ENCODE measurements around the gene VPS45. TPM values are rescaled to one million over a fixed set of nuclear protein-coding genes. Genes with fewer than 3 reads are reported as not detected.

VPS45 gene
- total and polyA plus RNA-seq, 2 of the 13 experiments (the other 11 are each of a cell fraction or from before 2014, with no cell fraction given) = 15.2 to 25.2 TPM

- no peak for TF ChIP-seq PBX2 (CRISPR knock-in tag; IDR thresholded peaks at IDR 0.05)
- TF ChIP-seq GMEB1 (CRISPR knock-in tag; IDR thresholded peaks at IDR 0.05; ENCODE audit: borderline replicate concordance) = peak; percentile 70; the same call in 1 of the 2 replicates
- 0 out of 2 replicates have a peak, but pooled peaks have one; percentile 31 for TF ChIP-seq CHCHD3 (CRISPR knock-in tag; IDR thresholded peaks at IDR 0.05)
- TF ChIP-seq KDM1A (CRISPR knock-in tag; IDR thresholded peaks at IDR 0.05) = no peak
- TF ChIP-seq ZZZ3 (CRISPR knock-in tag; IDR thresholded peaks at IDR 0.05; ENCODE audit: borderline replicate concordance) = no peak; the same call in 1 of the 2 replicates
- TF ChIP-seq PAF1 (CRISPR knock-in tag; IDR thresholded peaks at IDR 0.05) = no peak
- peak; percentile 92; the same call in 1 of the 2 replicates for TF ChIP-seq ZNF44 (CRISPR knock-in tag; IDR thresholded peaks at IDR 0.05)
- peak; percentile 10 for TF ChIP-seq TEAD3 (CRISPR knock-in tag; optimal IDR thresholded peaks at IDR 0.05; ENCODE audit: borderline replicate concordance)
- TF ChIP-seq ZNF740 (CRISPR knock-in tag; IDR thresholded peaks at IDR 0.05) = no peak
- no peak for TF ChIP-seq ZNF790 (CRISPR knock-in tag; IDR thresholded peaks at IDR 0.05; ENCODE audit: borderline replicate concordance)
- TF ChIP-seq FOXA3 (CRISPR knock-in tag; IDR thresholded peaks at IDR 0.05) = peak; percentile 18
- peak; percentile 84 for TF ChIP-seq PHF21A (CRISPR knock-in tag; IDR thresholded peaks at IDR 0.05)
- TF ChIP-seq POLR2A (IDR thresholded peaks at IDR 0.05; ENCODE audit: insufficient read depth in 1 of 2, low read depth in 2 of 2, low read length in 2 of 2) = peak; percentile 64 to 80
- peak; percentile 29 for TF ChIP-seq POLR2AphosphoS5 (IDR thresholded peaks at IDR 0.05; ENCODE audit: low read depth, low read length)
- TF ChIP-seq ETV5 (CRISPR knock-in tag; IDR thresholded peaks at IDR 0.05; ENCODE audit: borderline replicate concordance) = peak; percentile 55; the same call in 1 of the 2 replicates
- TF ChIP-seq ATAD3A (CRISPR knock-in tag; IDR thresholded peaks at IDR 0.05) = no peak
- TF ChIP-seq PRPF4 (IDR thresholded peaks at IDR 0.05; ENCODE audit: low read depth, low read length, poor library complexity, severe bottlenecking) = no peak
- TF ChIP-seq PBX3 (CRISPR knock-in tag; IDR thresholded peaks at IDR 0.05; ENCODE audit: borderline replicate concordance) = 0 out of 2 replicates have a peak, but pooled peaks have one; percentile 20
- peak; percentile 88 for TF ChIP-seq ELF1 (CRISPR knock-in tag; IDR thresholded peaks at IDR 0.05)
- no peak for TF ChIP-seq SCMH1 (CRISPR knock-in tag; IDR thresholded peaks at IDR 0.05; ENCODE audit: borderline replicate concordance)
- TF ChIP-seq BHLHE40 (IDR thresholded peaks at IDR 0.05; ENCODE audit: low read length) = peak; percentile 68
Observed at GRCh38 chr1:150067184-150068108, at the start of gene VPS45 (continued).

All from HepG2 (cell line).